WI38 (cell line): ENCODE results near the gene PFDN2.
"Not testable (repeated sequence)": the region's sequence is repeated elsewhere in the genome, so short reads cannot be mapped to it uniquely, and the experiment has no call there.

ENCODE experiments used
- H3K4me3 ChIP-seq: 2 replicates; pipeline ENCODE4 v1.5.1; 2011; ENCODE audit warnings: low read depth, mild to moderate bottlenecking, control low read depth, low read length
- TF ChIP-seq, protein P1 (sequence below): IDR thresholded peaks from 2 replicates; pipeline ENCODE4 v1.5.1; 2012; ENCODE audit warnings: low read depth, mild to moderate bottlenecking, control low read depth, low read length

PFDN2 gene

DNA sequence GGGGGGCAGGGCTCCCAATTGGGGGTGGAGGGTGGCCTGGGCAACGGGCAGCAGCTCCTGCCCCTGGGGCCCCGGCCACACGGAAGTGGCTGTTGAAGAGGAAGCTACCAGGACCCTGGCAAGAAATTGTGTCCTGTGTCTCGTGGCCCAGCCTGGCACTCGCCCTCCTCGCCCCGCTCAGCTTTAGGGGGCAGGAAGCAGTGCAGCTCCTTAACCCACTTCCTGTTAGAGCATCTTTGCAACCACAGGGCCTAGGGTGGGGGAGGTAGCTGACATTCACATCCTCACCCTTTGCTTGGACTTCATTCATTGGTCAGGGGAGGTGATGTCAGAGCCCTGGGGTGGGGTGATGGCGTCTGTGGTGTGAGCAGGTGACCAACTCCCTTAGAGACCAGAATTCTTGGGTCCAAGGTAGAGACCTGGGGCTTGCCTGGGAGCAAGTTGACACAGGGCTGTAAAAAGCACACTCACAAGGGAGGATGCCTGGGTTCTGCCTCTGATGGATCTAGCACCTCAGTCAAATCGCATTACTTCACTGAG lies 48.0 kb downstream of the PFDN2 start, which contains the start of gene ARHGAP30:
ARHGAP30 (minus strand) TSS at position 161 of the 540 bp plus-strand sequence. CDS start 267 bp downstream, outside the sequence.
- H3K4me3 ChIP-seq: no peak within 1 kb of the TSS
- TF ChIP-seq, protein P1, sequence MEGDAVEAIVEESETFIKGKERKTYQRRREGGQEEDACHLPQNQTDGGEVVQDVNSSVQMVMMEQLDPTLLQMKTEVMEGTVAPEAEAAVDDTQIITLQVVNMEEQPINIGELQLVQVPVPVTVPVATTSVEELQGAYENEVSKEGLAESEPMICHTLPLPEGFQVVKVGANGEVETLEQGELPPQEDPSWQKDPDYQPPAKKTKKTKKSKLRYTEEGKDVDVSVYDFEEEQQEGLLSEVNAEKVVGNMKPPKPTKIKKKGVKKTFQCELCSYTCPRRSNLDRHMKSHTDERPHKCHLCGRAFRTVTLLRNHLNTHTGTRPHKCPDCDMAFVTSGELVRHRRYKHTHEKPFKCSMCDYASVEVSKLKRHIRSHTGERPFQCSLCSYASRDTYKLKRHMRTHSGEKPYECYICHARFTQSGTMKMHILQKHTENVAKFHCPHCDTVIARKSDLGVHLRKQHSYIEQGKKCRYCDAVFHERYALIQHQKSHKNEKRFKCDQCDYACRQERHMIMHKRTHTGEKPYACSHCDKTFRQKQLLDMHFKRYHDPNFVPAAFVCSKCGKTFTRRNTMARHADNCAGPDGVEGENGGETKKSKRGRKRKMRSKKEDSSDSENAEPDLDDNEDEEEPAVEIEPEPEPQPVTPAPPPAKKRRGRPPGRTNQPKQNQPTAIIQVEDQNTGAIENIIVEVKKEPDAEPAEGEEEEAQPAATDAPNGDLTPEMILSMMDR: no peak

DNA sequence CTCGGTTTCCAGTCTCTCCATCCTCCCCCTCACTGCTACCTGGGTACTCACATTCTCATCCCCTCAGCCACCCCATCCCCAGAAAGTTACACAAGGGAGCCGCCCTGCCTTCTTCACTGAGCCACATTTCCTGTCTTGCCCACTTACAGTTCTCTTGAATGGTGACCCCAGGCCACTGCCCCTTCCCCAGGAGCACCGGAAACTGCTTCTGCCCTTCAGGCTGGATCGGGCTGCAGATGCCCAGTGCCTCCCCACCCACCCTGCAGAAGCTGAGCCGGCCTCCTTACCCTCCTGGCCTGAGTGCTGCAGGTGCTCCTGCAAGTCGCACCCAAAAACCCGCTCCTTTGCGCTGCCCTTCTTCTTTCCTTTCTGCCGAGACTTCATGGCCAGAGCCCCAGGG lies 48.6 kb downstream of the PFDN2 start:
- TF ChIP-seq, protein P1: no peak
- no peak overlapping the region for H3K4me3 ChIP-seq

DNA sequence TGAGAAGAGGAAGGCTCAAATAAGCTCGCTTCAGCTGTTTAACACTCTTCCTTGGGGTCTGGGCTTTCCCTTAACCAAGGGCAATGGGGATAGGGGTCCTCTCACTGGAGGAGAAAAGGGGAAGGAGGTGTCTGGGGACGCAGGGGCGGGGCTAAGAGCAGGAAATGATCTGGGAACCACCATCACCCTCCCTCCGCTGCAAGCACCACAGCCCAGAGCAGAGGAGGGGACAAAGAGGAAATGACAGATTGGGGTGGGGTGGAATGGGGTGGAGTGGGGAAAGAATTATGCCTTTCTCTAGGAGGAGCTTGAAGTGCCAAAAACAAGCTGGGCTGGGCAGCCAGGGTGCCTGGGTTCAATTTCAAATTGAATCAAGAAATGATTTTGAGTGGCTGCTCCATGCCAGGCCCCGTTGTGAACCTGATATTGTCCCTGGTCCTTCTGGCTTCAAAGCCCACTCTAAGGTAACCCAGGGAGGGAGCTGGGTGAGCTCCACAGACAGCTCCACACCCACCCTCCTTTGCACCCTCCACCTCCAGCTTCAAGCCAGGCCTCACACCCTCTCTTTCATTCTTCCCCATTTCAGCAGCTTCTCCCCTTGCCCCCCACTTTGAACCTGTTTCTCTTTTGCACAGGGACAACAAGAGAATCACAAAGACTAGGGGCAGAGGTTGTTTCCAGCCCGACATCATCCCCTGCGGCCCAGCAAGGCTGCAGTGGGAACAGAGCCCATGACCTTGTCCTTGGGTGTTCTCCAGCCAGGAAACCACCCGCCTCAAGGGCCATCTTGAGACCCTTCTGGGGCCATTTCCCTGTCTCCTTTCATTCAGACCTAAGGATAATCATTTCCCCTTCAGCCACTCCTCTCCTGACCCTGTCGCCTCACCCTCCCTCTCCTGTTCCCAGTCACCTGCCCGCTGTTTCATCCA lies 49.3 kb downstream of the PFDN2 start:
- TF ChIP-seq, protein P1: no peak

DNA sequence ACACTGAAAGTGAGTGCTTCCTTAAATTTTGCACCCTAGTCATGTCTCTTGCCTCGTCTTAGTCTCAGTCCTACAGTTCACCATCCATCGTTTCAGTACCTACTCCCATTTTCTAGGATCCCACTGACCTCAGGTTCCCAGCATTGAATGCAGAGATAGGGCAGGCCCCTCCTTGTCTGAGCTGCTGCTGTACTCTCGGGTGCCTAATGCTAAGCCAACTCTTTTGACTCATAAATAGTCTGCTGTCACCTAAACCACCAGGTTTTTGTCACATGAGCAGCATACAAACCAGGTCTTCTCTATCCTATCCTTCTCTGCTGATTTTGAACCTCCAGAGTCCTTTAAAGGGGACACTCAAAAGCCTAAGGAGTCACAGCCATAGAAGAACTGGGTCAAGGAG lies 51.1 kb downstream of the PFDN2 start:
- TF ChIP-seq, protein P1: no peak
- no peak overlapping the region for H3K4me3 ChIP-seq

More for the DNA sequence above, 49.3 kb downstream of the PFDN2 start:
- no peak overlapping the region for H3K4me3 ChIP-seq

DNA sequence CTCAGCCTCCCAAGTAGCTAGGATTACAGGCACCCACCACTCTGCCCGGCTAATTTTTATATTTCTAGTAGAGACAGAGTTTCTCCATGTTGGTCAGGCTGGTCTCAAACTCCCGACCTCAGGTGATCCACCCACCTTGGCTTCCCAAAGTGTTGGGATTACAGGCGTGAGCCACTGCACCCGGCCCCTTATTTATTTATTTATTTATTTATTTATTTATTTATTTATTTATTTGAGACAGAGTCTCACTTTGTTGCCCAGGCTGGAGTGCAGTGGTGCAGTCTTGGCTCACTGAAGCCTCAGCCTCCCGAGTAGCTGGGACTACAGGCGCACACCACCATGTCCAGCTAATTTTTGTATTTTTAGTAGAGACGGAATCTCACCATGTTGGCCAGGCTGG lies 52.2 kb downstream of the PFDN2 start:
- not testable (repeated sequence) for H3K4me3 ChIP-seq

- H3K4me3 ChIP-seq: not testable (repeated sequence)
These were observed 53.9 kb downstream of the PFDN2 start for GRCh38 chr1:161063936-161064335.

DNA sequence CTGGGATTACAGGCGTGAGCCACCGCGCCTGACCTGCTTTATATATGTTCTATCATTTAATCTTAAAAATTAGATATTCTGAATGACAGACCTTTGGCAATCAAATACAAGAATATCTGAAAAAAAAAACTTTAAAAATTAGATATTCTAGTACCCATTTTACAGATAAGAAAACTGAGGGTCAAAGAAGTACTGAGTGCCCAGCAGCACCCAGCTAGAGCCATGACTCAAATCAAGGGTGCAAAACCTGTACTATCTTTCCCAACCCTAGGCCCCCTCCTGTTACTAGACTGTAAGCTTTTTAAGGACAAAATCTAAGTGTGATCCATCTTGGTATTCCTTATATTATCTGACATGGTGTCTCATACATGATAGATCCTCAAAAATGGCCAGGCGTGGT lies 56.4 kb downstream of the PFDN2 start:
- no peak overlapping the region for H3K4me3 ChIP-seq
- TF ChIP-seq, protein P1: no peak

GRCh38 chr1:161059293-161059692 lies 58.5 kb downstream of the PFDN2 start:
- TF ChIP-seq, protein P1: no peak

More at GRCh38 chr1:161059293-161059692, 58.5 kb downstream of the PFDN2 start:
- no peak overlapping the region for H3K4me3 ChIP-seq
